GM12892 (cell line): ENCODE data around the gene PNLIPRP2.

Experiments used
- POLR2AphosphoS5 ChIP-seq: IDR thresholded peaks from 2 replicates; pipeline ENCODE4 v1.6.1; 2011; ENCODE audit warnings: low read depth, low read length, control low read depth
- TAF1 ChIP-seq: IDR thresholded peaks from 2 replicates; pipeline ENCODE4 v1.6.1; 2011; ENCODE audit warnings: low read depth, mild to moderate bottlenecking, control low read depth, low read length, borderline replicate concordance

- TF ChIP-seq TAF1 (no peak), POLR2AphosphoS5 (no peak)
These were observed 26.2 kb upstream of the PNLIPRP2 start for GRCh38 chr10:116594525-116595035.
